Measurements from ENCODE around the gene SLC52A3.
"Not testable (repeated sequence)": the region's sequence is repeated elsewhere in the genome, so short reads cannot be mapped to it uniquely, and the experiment has no call there.

The SLC52A3 gene

GRCh38 chr20:728256-728944, 39.9 kb downstream of the SLC52A3 start:
- DNase-seq (ENCODE audit: low read depth, low spot score) = no peak

DNA sequence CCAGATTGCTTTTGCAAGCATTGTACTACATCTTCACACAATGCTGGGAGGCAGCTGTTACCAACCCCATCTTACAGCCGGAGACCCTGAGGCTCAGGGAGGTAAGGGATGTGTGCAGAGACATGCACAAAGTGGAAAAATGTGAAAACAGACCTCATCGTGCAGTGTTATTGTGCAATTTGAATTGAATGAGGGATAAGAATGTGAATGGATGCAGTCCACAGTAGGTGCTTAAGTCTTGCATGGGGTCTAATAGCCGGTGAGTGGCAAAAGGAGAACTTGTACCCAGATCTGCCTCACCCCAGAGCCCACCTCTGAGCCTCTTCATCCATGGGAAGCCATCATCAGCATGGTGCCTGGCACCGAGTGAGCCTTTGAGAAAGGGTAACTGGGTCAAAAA, 42.1 kb downstream of the SLC52A3 start:
- DNase-seq (ENCODE audit: low read depth, low spot score) = no peak

DNA sequence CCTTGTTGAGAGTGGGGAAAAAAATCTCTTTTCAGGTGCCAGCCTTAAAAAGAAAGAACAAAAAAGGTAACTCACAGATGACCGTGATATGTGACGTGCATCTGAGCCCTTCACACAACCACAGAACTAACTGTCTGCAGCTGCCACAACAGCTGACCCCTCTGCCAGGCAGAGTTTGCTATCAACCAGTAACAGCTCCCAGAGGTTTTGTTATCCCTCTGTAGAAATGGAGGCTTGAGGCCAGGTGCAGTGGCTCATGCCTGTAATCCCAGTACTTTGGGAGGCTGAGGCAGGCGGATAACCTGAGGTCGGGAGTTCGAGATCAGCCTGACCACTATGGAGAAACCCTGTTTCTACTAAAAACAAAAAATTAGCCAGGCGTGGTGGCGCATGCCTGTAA, 42.8 kb downstream of the SLC52A3 start:
- DNase-seq (ENCODE audit: low read depth, low spot score) = no peak

- not testable (repeated sequence) for DNase-seq (ENCODE audit: low read depth, low spot score)
Measured at GRCh38 chr20:724797-725196, 43.5 kb downstream of the SLC52A3 start.

- no peak for DNase-seq (ENCODE audit: low read depth, low spot score)
Measured at GRCh38 chr20:723756-724155, 44.5 kb downstream of the SLC52A3 start.

GRCh38 chr20:722822-723644, 45.3 kb downstream of the SLC52A3 start:
- no peak for DNase-seq (ENCODE audit: low read depth, low spot score)

DNA sequence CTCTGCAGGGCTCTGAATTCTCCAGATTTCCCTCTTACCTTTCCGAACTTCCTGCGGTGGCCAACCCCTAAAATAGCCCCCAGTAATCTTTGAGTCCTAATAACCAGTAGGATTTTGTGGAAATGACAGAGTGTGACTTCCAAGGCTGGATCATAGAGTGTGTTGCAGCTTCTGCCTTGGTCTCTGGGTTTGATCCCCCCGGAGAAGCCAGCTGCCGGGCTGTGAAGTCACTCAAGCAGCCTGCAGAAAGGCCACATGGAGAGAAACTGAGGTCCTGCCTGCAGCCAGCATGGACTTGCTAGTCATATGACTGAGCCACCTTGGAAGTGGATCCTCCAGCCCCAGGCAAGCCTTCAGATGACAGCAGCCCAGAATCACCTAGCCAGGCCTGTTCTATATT, 46.4 kb downstream of the SLC52A3 start:
- no peak for DNase-seq (ENCODE audit: low read depth, low spot score)

GRCh38 chr20:719816-720215, 48.5 kb downstream of the SLC52A3 start:
- no peak for DNase-seq (ENCODE audit: low read depth, low spot score)

DNA sequence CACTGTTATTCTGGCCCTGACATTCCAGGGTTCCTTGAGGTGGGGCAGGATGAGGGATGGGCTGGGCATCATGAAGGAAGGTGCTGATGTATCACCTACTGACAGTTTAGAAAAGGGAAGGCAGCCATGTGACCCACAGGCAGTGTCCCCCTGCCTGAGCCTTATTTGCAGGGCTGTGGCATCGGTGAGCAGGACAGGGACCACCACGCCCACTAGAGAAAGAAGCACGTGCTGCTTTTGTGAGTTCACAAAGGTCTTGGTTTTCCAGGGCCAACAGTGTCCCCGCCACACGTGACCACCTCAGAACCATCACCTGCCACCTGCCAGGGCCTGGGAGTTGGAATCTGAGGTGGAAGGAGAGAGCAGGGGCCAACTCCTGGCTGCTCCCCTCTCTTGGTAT, 49.2 kb downstream of the SLC52A3 start:
- DNase-seq (ENCODE audit: low read depth, low spot score) = no peak

DNA sequence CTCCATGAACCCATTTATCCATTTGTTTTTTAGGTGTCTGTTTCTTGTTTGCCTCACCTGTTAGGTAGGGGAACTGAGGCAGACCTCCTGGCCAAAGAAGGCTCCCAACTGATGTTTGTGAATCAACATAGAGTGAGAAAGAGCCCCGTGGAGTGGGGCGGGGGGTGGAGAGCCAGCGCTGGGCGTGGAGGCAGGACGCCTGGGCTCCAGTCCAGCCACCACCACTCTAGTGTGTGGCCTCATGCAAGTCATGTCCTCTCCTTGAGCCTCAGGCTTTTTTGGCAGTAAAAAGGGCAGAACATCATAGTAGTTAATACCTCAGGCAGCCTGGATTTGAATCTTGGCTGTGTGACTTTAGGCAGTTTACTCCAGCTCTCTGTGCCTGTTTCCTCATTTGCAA, 50.5 kb downstream of the SLC52A3 start:
- no peak for DNase-seq (ENCODE audit: low read depth, low spot score)

GRCh38 chr20:717271-717670, 51.0 kb downstream of the SLC52A3 start:
- no peak for DNase-seq (ENCODE audit: low read depth, low spot score)

DNA sequence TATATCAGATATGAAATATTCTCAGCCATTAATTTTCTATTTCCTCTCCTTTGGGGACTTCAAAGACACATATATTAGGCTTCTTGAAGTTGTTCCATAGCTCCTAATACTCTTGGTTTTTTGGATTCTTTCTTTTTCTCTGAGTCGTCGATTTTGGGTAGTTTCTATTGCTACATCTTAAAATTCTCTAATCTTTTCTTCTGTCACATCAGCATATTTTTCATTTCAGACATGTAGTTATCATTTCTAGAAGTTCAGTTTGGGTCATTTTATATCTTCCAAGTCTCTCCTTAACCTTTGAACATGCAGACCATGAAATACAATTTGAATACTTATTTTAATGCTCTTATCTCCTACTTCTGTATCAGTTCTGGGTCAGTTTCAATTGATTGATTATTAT, 53.8 kb downstream of the SLC52A3 start:
- DNase-seq (ENCODE audit: low read depth, low spot score) = no peak

- DNase-seq (ENCODE audit: low read depth, low spot score) = no peak
Measured at GRCh38 chr20:711576-711975, 56.7 kb downstream of the SLC52A3 start.

DNA sequence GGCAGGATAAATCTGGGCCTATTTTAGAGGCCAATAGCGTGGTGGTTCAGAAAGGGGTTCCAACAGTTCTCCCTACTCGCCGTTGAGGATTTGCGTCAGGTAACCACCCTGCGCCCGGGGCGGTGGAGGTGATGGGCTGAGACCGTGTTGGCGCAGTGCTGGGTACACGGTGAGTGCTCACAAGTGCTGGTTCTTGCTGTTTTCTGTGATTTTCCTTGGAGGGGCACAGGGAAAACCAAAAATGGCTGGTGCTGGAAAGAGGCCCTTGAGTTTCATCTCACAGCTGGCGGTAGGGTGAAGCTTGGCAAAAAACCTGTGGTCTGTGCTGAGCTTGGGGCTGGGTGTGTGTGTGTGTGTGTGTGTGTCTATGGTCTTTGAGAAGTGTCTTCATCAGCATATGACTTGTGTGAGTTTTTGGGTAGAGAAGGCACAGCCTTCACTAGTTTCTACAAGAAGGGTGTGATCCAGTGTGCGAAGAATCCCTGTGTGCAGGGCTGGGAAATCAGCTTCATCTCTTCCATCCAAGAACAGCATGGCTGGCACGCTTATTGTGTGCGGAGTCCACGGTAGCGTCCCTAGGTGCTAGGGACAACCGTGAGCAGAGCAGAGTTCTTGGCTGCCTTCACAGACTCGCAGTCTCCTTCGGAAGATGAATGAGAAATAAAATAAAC, 57.4 kb downstream of the SLC52A3 start:
- DNase-seq (ENCODE audit: low read depth, low spot score) = no peak
